ENCODE results near the gene BBS12. TPM values are rescaled to one million over a fixed set of nuclear protein-coding genes. Genes with fewer than 3 reads are reported as not detected.

BBS12 gene
- total RNA-seq, 1 donor from 2014 or later = 2.5 TPM

DNA sequence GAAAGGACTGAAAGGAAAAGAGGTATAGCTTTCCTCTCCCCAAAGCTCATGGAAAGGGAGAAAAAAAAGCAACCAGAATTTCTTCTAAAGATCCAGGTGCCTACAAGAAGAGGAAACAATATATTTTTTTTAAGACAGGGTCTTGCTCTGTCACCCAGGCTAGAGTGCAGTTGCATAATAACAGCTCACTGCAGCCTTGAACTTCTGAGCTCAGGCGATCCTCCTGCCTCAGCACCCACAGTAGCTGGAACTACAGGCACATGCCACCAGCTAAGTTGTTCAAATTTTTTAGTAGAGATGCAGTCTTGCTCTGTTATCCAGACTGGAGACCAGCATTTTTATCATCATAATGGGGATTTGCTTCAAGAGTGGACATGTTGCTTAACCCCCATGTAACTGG lies 30.5 kb upstream of the BBS12 start:
- Histone ChIP-seq H3K36me3 (ENCODE audit: control insufficient read depth, insufficient read depth, low read length) (no peaks in the 10 kb centered on the region), H3K4me3 (ENCODE audit: low read depth, low read length) (no peak overlapping the region), H3K27me3 (ENCODE audit: control insufficient read depth, insufficient read depth, low read length) (no peaks in the 10 kb centered on the region)
- no peak for DNase-seq (ENCODE audit: low read depth)
- TF ChIP-seq, protein P1, sequence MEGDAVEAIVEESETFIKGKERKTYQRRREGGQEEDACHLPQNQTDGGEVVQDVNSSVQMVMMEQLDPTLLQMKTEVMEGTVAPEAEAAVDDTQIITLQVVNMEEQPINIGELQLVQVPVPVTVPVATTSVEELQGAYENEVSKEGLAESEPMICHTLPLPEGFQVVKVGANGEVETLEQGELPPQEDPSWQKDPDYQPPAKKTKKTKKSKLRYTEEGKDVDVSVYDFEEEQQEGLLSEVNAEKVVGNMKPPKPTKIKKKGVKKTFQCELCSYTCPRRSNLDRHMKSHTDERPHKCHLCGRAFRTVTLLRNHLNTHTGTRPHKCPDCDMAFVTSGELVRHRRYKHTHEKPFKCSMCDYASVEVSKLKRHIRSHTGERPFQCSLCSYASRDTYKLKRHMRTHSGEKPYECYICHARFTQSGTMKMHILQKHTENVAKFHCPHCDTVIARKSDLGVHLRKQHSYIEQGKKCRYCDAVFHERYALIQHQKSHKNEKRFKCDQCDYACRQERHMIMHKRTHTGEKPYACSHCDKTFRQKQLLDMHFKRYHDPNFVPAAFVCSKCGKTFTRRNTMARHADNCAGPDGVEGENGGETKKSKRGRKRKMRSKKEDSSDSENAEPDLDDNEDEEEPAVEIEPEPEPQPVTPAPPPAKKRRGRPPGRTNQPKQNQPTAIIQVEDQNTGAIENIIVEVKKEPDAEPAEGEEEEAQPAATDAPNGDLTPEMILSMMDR (IDR thresholded peaks at IDR 0.05; ENCODE audit: insufficient read depth, low read length, poor library complexity, severe bottlenecking) = no peak

DNA sequence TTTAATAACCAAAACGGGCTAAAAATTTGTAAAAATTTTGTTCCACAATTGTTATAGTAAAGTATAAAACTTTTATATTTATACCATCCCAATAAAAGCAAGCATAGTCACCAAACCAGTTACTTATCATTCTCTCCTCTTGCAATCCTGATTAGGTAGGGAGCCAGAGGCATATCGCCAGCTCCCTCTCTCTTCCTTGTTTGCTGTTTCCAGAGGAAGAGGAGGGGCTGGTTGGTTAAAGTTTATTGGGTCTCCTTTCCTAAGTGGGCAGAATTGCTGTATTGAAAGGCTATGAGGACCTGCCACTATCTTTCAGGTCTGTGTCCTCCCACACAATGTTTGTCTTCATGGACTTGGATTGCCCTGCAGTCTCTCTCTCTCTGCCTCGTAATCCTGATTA lies 29.6 kb upstream of the BBS12 start:
- no peak for DNase-seq (ENCODE audit: low read depth)
- Histone ChIP-seq H3K4me3 (ENCODE audit: low read depth, low read length) (no peak overlapping the region), H3K27me3 (ENCODE audit: control insufficient read depth, insufficient read depth, low read length) (no peaks in the 10 kb centered on the region), H3K36me3 (ENCODE audit: control insufficient read depth, insufficient read depth, low read length) (no peaks in the 10 kb centered on the region)
- TF ChIP-seq, protein P1 (IDR thresholded peaks at IDR 0.05; ENCODE audit: insufficient read depth, low read length, poor library complexity, severe bottlenecking) = no peak

DNA sequence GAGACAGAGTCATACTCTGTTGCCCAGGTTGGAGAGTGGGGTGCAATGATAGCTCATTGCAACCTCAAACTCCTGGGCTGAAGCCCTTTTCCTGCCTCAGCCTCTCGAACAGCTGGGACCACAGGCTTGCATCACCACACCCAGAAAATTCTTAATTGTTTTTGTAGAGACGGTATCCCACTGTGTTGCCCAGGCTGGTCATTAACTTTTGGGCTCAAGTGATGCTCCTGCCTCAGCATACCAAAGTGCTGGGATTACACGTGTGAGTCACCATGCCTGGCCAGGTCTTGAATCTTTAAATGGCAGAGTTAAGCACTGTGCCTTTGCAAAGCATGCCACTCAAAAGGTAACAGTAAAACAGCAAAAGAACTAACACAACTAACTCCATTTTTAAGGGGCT lies 28.6 kb upstream of the BBS12 start:
- Histone ChIP-seq H3K36me3 (ENCODE audit: control insufficient read depth, insufficient read depth, low read length) (no peaks in the 10 kb centered on the region), H3K27me3 (ENCODE audit: control insufficient read depth, insufficient read depth, low read length) (no peaks in the 10 kb centered on the region), H3K4me3 (ENCODE audit: low read depth, low read length) (no peak overlapping the region)
- TF ChIP-seq, protein P1 (IDR thresholded peaks at IDR 0.05; ENCODE audit: insufficient read depth, low read length, poor library complexity, severe bottlenecking) = no peak
- DNase-seq (ENCODE audit: low read depth) = no peak

DNA sequence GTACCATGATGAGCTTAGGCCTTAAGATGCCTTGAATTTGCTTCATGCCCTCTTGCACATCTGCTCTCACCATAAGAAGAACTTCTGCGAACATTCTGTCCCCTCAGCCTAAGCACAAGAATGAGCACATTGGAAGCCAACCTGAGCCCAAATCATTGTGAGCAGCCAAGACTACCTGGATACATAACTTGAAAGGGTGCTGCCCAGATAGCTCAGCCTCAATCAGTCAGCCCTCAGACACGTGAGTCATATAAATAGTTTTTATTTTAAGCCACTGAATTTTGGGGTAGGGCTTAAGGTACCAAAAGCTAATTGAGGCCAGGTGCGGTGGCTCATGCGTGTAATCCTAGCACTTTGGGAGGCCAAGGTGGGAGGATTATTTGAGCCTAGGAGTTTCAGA lies 27.5 kb upstream of the BBS12 start:
- TF ChIP-seq, protein P1 (IDR thresholded peaks at IDR 0.05; ENCODE audit: insufficient read depth, low read length, poor library complexity, severe bottlenecking) = no peak
- DNase-seq (ENCODE audit: low read depth) = no peak
- Histone ChIP-seq H3K27me3 (ENCODE audit: control insufficient read depth, insufficient read depth, low read length) (no peaks in the 10 kb centered on the region), H3K36me3 (ENCODE audit: control insufficient read depth, insufficient read depth, low read length) (no peaks in the 10 kb centered on the region), H3K4me3 (ENCODE audit: low read depth, low read length) (no peak overlapping the region)

DNA sequence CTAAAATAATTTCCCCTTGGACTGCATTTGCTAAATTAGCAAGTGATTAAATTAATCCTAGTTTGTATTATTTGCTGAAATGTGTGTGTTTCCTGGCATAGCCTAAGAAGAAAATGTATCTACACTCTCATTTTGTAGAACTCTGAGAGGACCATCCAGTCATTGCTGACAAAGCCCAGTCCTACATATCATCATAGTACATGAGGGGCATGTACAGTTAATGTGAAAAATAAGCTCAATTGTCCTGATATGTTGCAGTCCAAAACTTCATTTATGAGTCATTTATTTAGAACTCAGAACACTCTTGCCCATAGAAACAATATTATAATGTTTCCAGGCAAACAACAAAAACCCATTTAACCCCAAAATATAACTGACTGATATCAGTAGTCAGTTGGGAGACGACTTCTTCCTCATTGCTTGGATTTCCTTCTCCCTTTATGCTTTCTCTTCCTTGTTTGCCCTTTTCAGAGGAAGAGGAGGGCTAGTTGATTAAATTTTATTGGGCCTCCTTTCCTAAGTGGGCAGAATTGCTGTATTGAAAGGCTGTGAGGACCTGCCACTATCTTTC lies 26.9 kb upstream of the BBS12 start:
- Histone ChIP-seq H3K27me3 (ENCODE audit: control insufficient read depth, insufficient read depth, low read length) (no peaks in the 10 kb centered on the region), H3K36me3 (ENCODE audit: control insufficient read depth, insufficient read depth, low read length) (no peaks in the 10 kb centered on the region), H3K4me3 (ENCODE audit: low read depth, low read length) (no peak overlapping the region)
- no peak for DNase-seq (ENCODE audit: low read depth)
- TF ChIP-seq, protein P1 (IDR thresholded peaks at IDR 0.05; ENCODE audit: insufficient read depth, low read length, poor library complexity, severe bottlenecking) = no peak

DNA sequence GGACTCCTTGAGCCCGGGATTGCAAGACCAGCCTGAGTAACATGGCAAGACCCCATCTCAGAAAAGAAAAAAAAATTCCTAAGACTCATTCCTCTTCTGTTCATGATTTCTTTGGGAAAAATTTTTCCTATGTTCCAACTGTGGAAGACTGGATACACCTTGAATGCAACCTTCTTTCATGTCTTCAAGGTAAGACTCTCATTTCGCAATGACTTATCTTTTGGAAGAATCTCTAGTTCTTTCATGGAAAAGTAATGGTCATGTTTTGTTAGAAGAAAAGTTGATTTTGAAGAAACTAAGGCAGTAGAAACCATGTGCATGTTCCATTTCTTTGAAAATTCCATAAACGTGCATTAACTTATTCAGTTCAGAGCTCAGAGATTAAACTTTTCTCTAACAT lies 26.0 kb upstream of the BBS12 start:
- TF ChIP-seq, protein P1 (IDR thresholded peaks at IDR 0.05; ENCODE audit: insufficient read depth, low read length, poor library complexity, severe bottlenecking) = no peak
- Histone ChIP-seq H3K27me3 (ENCODE audit: control insufficient read depth, insufficient read depth, low read length) (no peaks in the 10 kb centered on the region), H3K36me3 (ENCODE audit: control insufficient read depth, insufficient read depth, low read length) (no peaks in the 10 kb centered on the region), H3K4me3 (ENCODE audit: low read depth, low read length) (no peak overlapping the region)
- no peak for DNase-seq (ENCODE audit: low read depth)
